HEK293 (cell line): ENCODE results near the gene WNT16.

Experiments
- AEBP2 ChIP-seq: fragments of 450-650 bp; formaldehyde crosslinking; IDR thresholded peaks from 2 replicates; pipeline ENCODE4 v1.5.1; 2016; ENCODE audit warnings: missing biosample characterization, missing genetic modification characterization, borderline replicate concordance
- KLF7 ChIP-seq: fragments of 450-650 bp; formaldehyde crosslinking; IDR thresholded peaks from 2 replicates; pipeline ENCODE4 v1.5.1; 2016; ENCODE audit warnings: missing biosample characterization, missing genetic modification characterization, borderline replicate concordance
- MEIS1 ChIP-seq: sonication (generic); formaldehyde crosslinking; IDR thresholded peaks from 2 replicates; pipeline ENCODE4 v1.8.1; 2022; ENCODE audit warnings: missing genetic modification reagents, mild to moderate bottlenecking, borderline replicate concordance
- OVOL3 ChIP-seq: fragments of 450-650 bp; formaldehyde crosslinking; IDR thresholded peaks from 2 replicates; pipeline ENCODE4 v1.5.1; 2016; ENCODE audit warnings: missing biosample characterization, missing genetic modification characterization
- PATZ1 ChIP-seq: fragments of 450-650 bp; formaldehyde crosslinking; IDR thresholded peaks from 2 replicates; pipeline ENCODE4 v1.5.1; 2016; ENCODE audit warnings: missing biosample characterization, missing genetic modification characterization
- REST ChIP-seq: fragments of 450-650 bp; formaldehyde crosslinking; IDR thresholded peaks from 2 replicates; pipeline ENCODE4 v1.5.1; 2016; ENCODE audit warnings: missing biosample characterization, missing genetic modification characterization
- SALL2 ChIP-seq: fragments of 450-650 bp; formaldehyde crosslinking; IDR thresholded peaks from 2 replicates; pipeline ENCODE4 v1.5.0; 2017; ENCODE audit warnings: missing biosample characterization, mild to moderate bottlenecking, missing genetic modification characterization, borderline replicate concordance
- SCRT2 ChIP-seq: fragments of 450-650 bp; formaldehyde crosslinking; IDR thresholded peaks from 2 replicates; pipeline ENCODE4 v1.5.1; 2016; ENCODE audit warnings: missing biosample characterization, missing genetic modification characterization
- YY2 ChIP-seq: fragments of 450-650 bp; formaldehyde crosslinking; IDR thresholded peaks from 2 replicates; pipeline ENCODE4 v1.5.1; 2016; ENCODE audit warnings: missing biosample characterization, missing genetic modification characterization
- ZBTB26 ChIP-seq: fragments of 450-650 bp; formaldehyde crosslinking; optimal IDR thresholded peaks from 2 replicates; pipeline ENCODE3; 2016; ENCODE audit warnings: missing biosample characterization, mild to moderate bottlenecking, missing genetic modification characterization
- ZBTB7A ChIP-seq: fragments of 450-650 bp; formaldehyde crosslinking; IDR thresholded peaks from 2 replicates; pipeline ENCODE4 v1.5.1; 2016; ENCODE audit warnings: low read depth, missing biosample characterization, missing genetic modification characterization
- ZFHX2 ChIP-seq: fragments of 450-650 bp; formaldehyde crosslinking; conservative IDR thresholded peaks from 2 replicates; pipeline ENCODE4 v1.5.1; 2016; ENCODE audit warnings: missing biosample characterization, missing genetic modification characterization
- ZFP41 ChIP-seq: fragments of 450-650 bp; formaldehyde crosslinking; IDR thresholded peaks from 2 replicates; pipeline ENCODE4 v1.5.1; 2016; ENCODE audit warnings: missing biosample characterization, missing genetic modification characterization, borderline replicate concordance
- ZIC2 ChIP-seq: fragments of 450-650 bp; formaldehyde crosslinking; IDR thresholded peaks from 2 replicates; pipeline ENCODE4 v1.5.1; 2016; ENCODE audit warnings: missing biosample characterization, missing genetic modification characterization
- ZNF112 ChIP-seq: fragments of 450-650 bp; formaldehyde crosslinking; IDR thresholded peaks from 2 replicates; pipeline ENCODE4 v1.5.0; 2017; ENCODE audit warnings: missing biosample characterization, missing genetic modification characterization
- ZNF175 ChIP-seq: fragments of 450-650 bp; formaldehyde crosslinking; IDR thresholded peaks from 2 replicates; pipeline ENCODE4 v1.5.1; 2016; ENCODE audit warnings: missing biosample characterization, missing genetic modification characterization
- ZNF18 ChIP-seq: fragments of 450-650 bp; formaldehyde crosslinking; IDR thresholded peaks from 2 replicates; pipeline ENCODE4 v1.5.1; 2016; ENCODE audit warnings: missing biosample characterization, missing genetic modification characterization
- ZNF202 ChIP-seq: fragments of 450-650 bp; formaldehyde crosslinking; IDR thresholded peaks from 2 replicates; pipeline ENCODE4 v1.5.1; 2016; ENCODE audit warnings: missing biosample characterization, missing genetic modification characterization, borderline replicate concordance
- ZNF274 ChIP-seq, 2 experiments: fragments of 200-500 bp in 1 of 2; fragments of 450-650 bp in 1 of 2; sonication (Bioruptor generic) in 1 of 2; formaldehyde crosslinking in 1 of 2; IDR thresholded peaks; 2 replicates each; pipeline versions ENCODE4 v1.5.1 to v1.6.1; 2014 to 2016; ENCODE audit warnings: borderline replicate concordance in 1 of 2, inconsistent platforms in 1 of 2, low read length in 1 of 2, missing biosample characterization in 1 of 2, missing genetic modification characterization in 1 of 2
- ZNF292 ChIP-seq: fragments of 450-650 bp; formaldehyde crosslinking; IDR thresholded peaks from 2 replicates; pipeline ENCODE4 v1.5.1; 2016; ENCODE audit warnings: low read depth, missing biosample characterization, missing genetic modification characterization, borderline replicate concordance
- ZNF350 ChIP-seq: fragments of 450-650 bp; formaldehyde crosslinking; IDR thresholded peaks from 2 replicates; pipeline ENCODE4 v1.5.0; 2017; ENCODE audit warnings: missing biosample characterization, mild to moderate bottlenecking, missing genetic modification characterization
- ZNF561 ChIP-seq: fragments of 450-650 bp; IDR thresholded peaks from 2 replicates; pipeline ENCODE4 v1.5.1; 2018; ENCODE audit warnings: missing biosample characterization, missing genetic modification characterization, borderline replicate concordance
- ZNF571 ChIP-seq: fragments of 450-650 bp; formaldehyde crosslinking; IDR thresholded peaks from 2 replicates; pipeline ENCODE4 v1.5.0; 2017; ENCODE audit warnings: missing biosample characterization, missing genetic modification characterization
- ZNF580 ChIP-seq: fragments of 450-650 bp; formaldehyde crosslinking; IDR thresholded peaks from 2 replicates; pipeline ENCODE4 v1.5.1; 2016; ENCODE audit warnings: missing biosample characterization, missing genetic modification characterization
- ZNF660 ChIP-seq: fragments of 450-650 bp; IDR thresholded peaks from 2 replicates; pipeline ENCODE4 v1.5.1; 2018; ENCODE audit warnings: missing biosample characterization, mild to moderate bottlenecking, missing genetic modification characterization
- ZNF704 ChIP-seq: fragments of 450-650 bp; formaldehyde crosslinking; IDR thresholded peaks from 2 replicates; pipeline ENCODE4 v1.5.1; 2016; ENCODE audit warnings: missing biosample characterization, missing genetic modification characterization
- ZNF707 ChIP-seq: fragments of 450-650 bp; formaldehyde crosslinking; IDR thresholded peaks from 2 replicates; pipeline ENCODE4 v1.5.1; 2016; ENCODE audit warnings: missing biosample characterization, missing genetic modification characterization
- ZSCAN23 ChIP-seq: fragments of 450-650 bp; formaldehyde crosslinking; IDR thresholded peaks from 2 replicates; pipeline ENCODE4 v1.5.1; 2016; ENCODE audit warnings: missing biosample characterization, missing genetic modification characterization

WNT16 gene

GRCh38 chr7:121330053-121330833 is 1.4 kb downstream of the WNT16 start (continued):
- peak; percentile 50 for TF ChIP-seq REST (tag by site-specific recombination)
- no peak for TF ChIP-seq AEBP2
- TF ChIP-seq ZSCAN23 (tag by site-specific recombination) = no peak
- TF ChIP-seq SALL2 (tag by site-specific recombination) = no peak
- no peak for TF ChIP-seq ZNF660
- TF ChIP-seq OVOL3 (tag by site-specific recombination) = no peak
- no peak for TF ChIP-seq ZNF202
- TF ChIP-seq ZNF707 (tag by site-specific recombination) = no peak
- peak; percentile 88 for TF ChIP-seq KLF7 (tag by site-specific recombination)
- no peak for TF ChIP-seq ZNF704
- peak; percentile 91 for TF ChIP-seq ZBTB26 (tag by site-specific recombination)
- TF ChIP-seq ZNF274 (IDR thresholded peaks at IDR 0.05; ENCODE audit: low read length) = no peak
- TF ChIP-seq ZNF274 (tag by site-specific recombination; IDR thresholded peaks at IDR 0.05; ENCODE audit: borderline replicate concordance) = no peak
- peak; percentile 81 for TF ChIP-seq PATZ1 (tag by site-specific recombination)
- TF ChIP-seq ZNF571 = no peak
- TF ChIP-seq ZNF175 (tag by site-specific recombination) = no peak
- TF ChIP-seq ZFHX2 = peak; percentile 57
- no peak for TF ChIP-seq ZFP41
- TF ChIP-seq ZBTB7A (tag by site-specific recombination) = no peak
- no peak for TF ChIP-seq MEIS1 (CRISPR knock-in tag)
- no peak for TF ChIP-seq ZNF350 (tag by site-specific recombination)
- TF ChIP-seq ZNF561 = no peak
- TF ChIP-seq YY2 (tag by site-specific recombination) = no peak
- no peak for TF ChIP-seq ZNF292 (tag by site-specific recombination)
- no peak for TF ChIP-seq ZNF18 (tag by site-specific recombination)
- TF ChIP-seq ZNF112 (tag by site-specific recombination) = no peak
- TF ChIP-seq ZNF580 (tag by site-specific recombination) = no peak
- peak; percentile 53 for TF ChIP-seq SCRT2 (tag by site-specific recombination)
- TF ChIP-seq ZIC2 = peak; percentile 92
